Gastrocnemius medialis (tissue), 4 donors: Measurements from ENCODE around the gene TLR4.
A peak's percentile ranks its signal among the peaks of the same experiment; 100 is the strongest.

Source experiments
- POLR2A ChIP-seq, 2 donors: fragments of 450-650 bp; IDR thresholded peaks; one replicate each; pipeline ENCODE4 v1.6.1; 2017; ENCODE audit warnings: antibody characterized with exemption in 2 of 2, mild to moderate bottlenecking in 2 of 2, moderate library complexity in 2 of 2
- TF ChIP-seq, protein P1 (sequence below), 5 experiments: fragments of 450-650 bp in 3 of 5; fragments of 200-600 bp in 2 of 5; sonication (generic) in 2 of 5; IDR thresholded peaks in 4 of 5; conservative IDR thresholded peaks in 1 of 5; 1 replicate in 4 of 5; 2 replicates in 1 of 5; pipeline ENCODE4 v1.5.1; 2016 to 2019; ENCODE audit warnings: antibody characterized with exemption in 5 of 5, mild to moderate bottlenecking in 3 of 5, moderate library complexity in 3 of 5

DNA sequence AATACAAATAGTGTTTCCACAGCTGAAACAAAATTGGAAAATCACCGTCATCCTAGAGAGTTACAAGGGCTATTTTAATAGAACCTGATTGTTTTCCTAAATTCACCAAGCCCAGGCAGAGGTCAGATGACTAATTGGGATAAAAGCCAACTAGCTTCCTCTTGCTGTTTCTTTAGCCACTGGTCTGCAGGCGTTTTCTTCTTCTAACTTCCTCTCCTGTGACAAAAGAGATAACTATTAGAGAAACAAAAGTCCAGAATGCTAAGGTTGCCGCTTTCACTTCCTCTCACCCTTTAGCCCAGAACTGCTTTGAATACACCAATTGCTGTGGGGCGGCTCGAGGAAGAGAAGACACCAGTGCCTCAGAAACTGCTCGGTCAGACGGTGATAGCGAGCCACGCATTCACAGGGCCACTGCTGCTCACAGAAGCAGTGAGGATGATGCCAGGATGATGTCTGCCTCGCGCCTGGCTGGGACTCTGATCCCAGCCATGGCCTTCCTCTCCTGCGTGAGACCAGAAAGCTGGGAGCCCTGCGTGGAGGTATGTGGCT lies at the start of gene TLR4:
- TF ChIP-seq, protein P1, sequence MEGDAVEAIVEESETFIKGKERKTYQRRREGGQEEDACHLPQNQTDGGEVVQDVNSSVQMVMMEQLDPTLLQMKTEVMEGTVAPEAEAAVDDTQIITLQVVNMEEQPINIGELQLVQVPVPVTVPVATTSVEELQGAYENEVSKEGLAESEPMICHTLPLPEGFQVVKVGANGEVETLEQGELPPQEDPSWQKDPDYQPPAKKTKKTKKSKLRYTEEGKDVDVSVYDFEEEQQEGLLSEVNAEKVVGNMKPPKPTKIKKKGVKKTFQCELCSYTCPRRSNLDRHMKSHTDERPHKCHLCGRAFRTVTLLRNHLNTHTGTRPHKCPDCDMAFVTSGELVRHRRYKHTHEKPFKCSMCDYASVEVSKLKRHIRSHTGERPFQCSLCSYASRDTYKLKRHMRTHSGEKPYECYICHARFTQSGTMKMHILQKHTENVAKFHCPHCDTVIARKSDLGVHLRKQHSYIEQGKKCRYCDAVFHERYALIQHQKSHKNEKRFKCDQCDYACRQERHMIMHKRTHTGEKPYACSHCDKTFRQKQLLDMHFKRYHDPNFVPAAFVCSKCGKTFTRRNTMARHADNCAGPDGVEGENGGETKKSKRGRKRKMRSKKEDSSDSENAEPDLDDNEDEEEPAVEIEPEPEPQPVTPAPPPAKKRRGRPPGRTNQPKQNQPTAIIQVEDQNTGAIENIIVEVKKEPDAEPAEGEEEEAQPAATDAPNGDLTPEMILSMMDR (IDR thresholded peaks at IDR 0.05 in 4 of 5, conservative IDR thresholded peaks at IDR 0.05 in 1 of 5): no peak
- TF ChIP-seq POLR2A (IDR thresholded peaks at IDR 0.05): peak; percentile 21 to 58
